Fibroblast of skin of right biceps (primary cell): ENCODE results near the gene EFL1.
A peak's percentile ranks its signal among the peaks of the same experiment; 100 is the strongest.
"Not testable (repeated sequence)": the region's sequence is repeated elsewhere in the genome, so short reads cannot be mapped to it uniquely, and the experiment has no call there.

Experiments used
- DNase-seq: peaks from one replicate; pipeline ENCODE4 v3.0.0-alpha.2; 2013

EFL1 gene

GRCh38 chr15:82195818-82196217 is 66.7 kb downstream of the EFL1 start:
- DNase-seq: not testable (repeated sequence)

- DNase-seq: not testable (repeated sequence)
Measured at GRCh38 chr15:82194488-82194887, 68.0 kb downstream of the EFL1 start.

GRCh38 chr15:82193435-82193834 is 69.1 kb downstream of the EFL1 start:
- DNase-seq: not testable (repeated sequence)

- DNase-seq: not testable (repeated sequence)
Measured at GRCh38 chr15:82192394-82192793, 70.1 kb downstream of the EFL1 start.

GRCh38 chr15:82186719-82187406 is 75.7 kb downstream of the EFL1 start:
- no peak for DNase-seq

GRCh38 chr15:82186161-82186560 is 76.4 kb downstream of the EFL1 start:
- no peak for DNase-seq

- no peak for DNase-seq
Measured at GRCh38 chr15:82184776-82185175, 77.8 kb downstream of the EFL1 start.

GRCh38 chr15:82184355-82184754 is 78.2 kb downstream of the EFL1 start:
- DNase-seq: no peak

- peak; percentile 81 for DNase-seq
Measured at GRCh38 chr15:82183121-82184031, 79.2 kb downstream of the EFL1 start.

GRCh38 chr15:82181371-82181770 is 81.2 kb downstream of the EFL1 start:
- peak; percentile 40 for DNase-seq

GRCh38 chr15:82178061-82178460 is 84.5 kb downstream of the EFL1 start:
- peak; percentile 92 for DNase-seq

- peak; percentile 88 for DNase-seq
Measured at GRCh38 chr15:82177291-82178010, 85.1 kb downstream of the EFL1 start.

GRCh38 chr15:82176542-82176941 is 86.0 kb downstream of the EFL1 start:
- no peak for DNase-seq

- peak; percentile 58 for DNase-seq
Measured at GRCh38 chr15:82174471-82175235, 87.9 kb downstream of the EFL1 start.

- DNase-seq: no peak
Measured at GRCh38 chr15:82173108-82173507, 89.4 kb downstream of the EFL1 start.

GRCh38 chr15:82172506-82172905 is 90.0 kb downstream of the EFL1 start:
- DNase-seq: no peak

- no peak for DNase-seq
Measured at GRCh38 chr15:82168757-82169156, 93.8 kb downstream of the EFL1 start.

GRCh38 chr15:82168296-82168695 is 94.2 kb downstream of the EFL1 start:
- no peak for DNase-seq

GRCh38 chr15:82165948-82166376 is 96.6 kb downstream of the EFL1 start:
- no peak for DNase-seq

- DNase-seq: peak; percentile 100
Measured at GRCh38 chr15:82159922-82160321, 102.6 kb downstream of the EFL1 start.

- peak; percentile 40 for DNase-seq
Measured at GRCh38 chr15:82158811-82159210, 103.7 kb downstream of the EFL1 start.

GRCh38 chr15:82150645-82151044 is 111.9 kb downstream of the EFL1 start:
- DNase-seq: no peak
